H1 (cell line): ENCODE measurements around the gene RORB. TPM values are rescaled to one million over a fixed set of nuclear protein-coding genes. Genes with fewer than 3 reads are reported as not detected.

Experiments used
- BACH1 ChIP-seq: IDR thresholded peaks from 2 replicates; pipeline ENCODE4 v1.6.1; 2012; ENCODE audit warnings: low read length, improper control_type of control experiment
- EZH2 ChIP-seq: fragments of 200-600 bp; sonication (generic); IDR thresholded peaks from 2 replicates; pipeline ENCODE4 v1.7.1; 2012; ENCODE audit warnings: low read depth, mild to moderate bottlenecking, moderate library complexity, low read length, inconsistent platforms; ENCODE audit not compliant: severe bottlenecking
- POU5F1 ChIP-seq: IDR thresholded peaks from 2 replicates; pipeline ENCODE4 v1.6.1; 2011; ENCODE audit warnings: low read depth, mild to moderate bottlenecking, low read length, moderate library complexity
- RXRA ChIP-seq: IDR thresholded peaks from 2 replicates; pipeline ENCODE4 v1.6.1; 2011; ENCODE audit warnings: low read depth, mild to moderate bottlenecking, low read length, moderate library complexity; ENCODE audit not compliant: insufficient read depth
- SIX5 ChIP-seq: IDR thresholded peaks from 2 replicates; pipeline ENCODE4 v1.6.1; 2011; ENCODE audit warnings: mild to moderate bottlenecking, low read depth, low read length
- polyA plus RNA-seq, 7 experiments: library from polyadenylated mRNA; depleted of rRNA in 3 of 7; stranded (reverse) in 5 of 7; unstranded in 2 of 7; fragments of >200 nt in 5 of 7; fragments of 200-250 nt in 2 of 7; gene quantifications; 1 replicate in 5 of 7; 2 replicates in 1 of 7; 4 replicates in 1 of 7; pipeline versions ENCODE4 v1.2.1 to v1.2.3, GENCODE V29; 2011 to 2013; ENCODE audit warnings: missing spikeins in 2 of 7, mixed read lengths in 2 of 7
- total RNA-seq: library from RNA; stranded (reverse); fragmentation: NEBNext Ultra II Directional; extraction: Animal tissue kit (Norgen Biotek cat#: 25700); gene quantifications from 2 replicates; pipeline ENCODE4 v1.2.1, GENCODE V29; 2021
- TF ChIP-seq, protein P1 (sequence below): IDR thresholded peaks from 2 replicates; pipeline ENCODE4 v1.6.1; 2012; ENCODE audit warnings: inconsistent platforms

The RORB gene
- total and polyA plus RNA-seq, 2 of the 8 experiments (the other 6 are each of a cell fraction or from before 2014, with no cell fraction given) = 2.3 to 7.1 TPM

DNA sequence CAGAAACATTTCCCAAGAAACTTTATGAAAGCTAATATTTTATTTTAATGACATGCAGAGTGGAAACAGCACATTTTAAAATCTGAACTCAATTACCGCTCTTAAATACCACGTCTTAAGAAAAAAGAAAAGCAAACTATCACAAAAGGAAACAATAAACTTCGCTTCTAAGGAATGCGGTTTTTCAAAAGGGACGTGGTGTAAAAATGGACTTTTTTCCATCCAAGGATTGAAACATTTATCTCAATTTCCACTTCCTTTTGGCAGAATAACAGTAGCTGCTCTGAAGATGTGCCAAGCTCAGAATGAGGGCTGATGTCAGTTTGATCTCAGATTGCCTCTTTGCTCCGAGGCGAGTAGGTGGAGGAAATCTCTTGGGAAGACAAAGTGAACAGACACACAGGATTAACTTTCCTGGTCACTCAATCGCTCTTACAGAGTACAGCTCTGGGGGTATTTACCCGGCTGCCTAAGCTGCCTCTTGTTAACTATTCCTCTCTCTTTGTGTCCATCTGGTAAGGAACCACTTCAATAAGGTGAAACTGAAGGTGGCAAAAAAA is 232.1 kb downstream of the RORB start (continued):
- TF ChIP-seq EZH2 (no peak), POU5F1 (no peak), SIX5 (no peak), RXRA (no peak), BACH1 (no peak)
- TF ChIP-seq, protein P1, sequence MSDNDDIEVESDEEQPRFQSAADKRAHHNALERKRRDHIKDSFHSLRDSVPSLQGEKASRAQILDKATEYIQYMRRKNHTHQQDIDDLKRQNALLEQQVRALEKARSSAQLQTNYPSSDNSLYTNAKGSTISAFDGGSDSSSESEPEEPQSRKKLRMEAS = no peak
